ENCODE results near the gene NKAIN2. TPM values are rescaled to one million over a fixed set of nuclear protein-coding genes. Genes with fewer than 3 reads are reported as not detected.

NKAIN2 gene
- total and polyA plus RNA-seq, 9 of the 15 experiments (the other 6 are each of a cell fraction or from before 2014, with no cell fraction given) = not detected

DNA sequence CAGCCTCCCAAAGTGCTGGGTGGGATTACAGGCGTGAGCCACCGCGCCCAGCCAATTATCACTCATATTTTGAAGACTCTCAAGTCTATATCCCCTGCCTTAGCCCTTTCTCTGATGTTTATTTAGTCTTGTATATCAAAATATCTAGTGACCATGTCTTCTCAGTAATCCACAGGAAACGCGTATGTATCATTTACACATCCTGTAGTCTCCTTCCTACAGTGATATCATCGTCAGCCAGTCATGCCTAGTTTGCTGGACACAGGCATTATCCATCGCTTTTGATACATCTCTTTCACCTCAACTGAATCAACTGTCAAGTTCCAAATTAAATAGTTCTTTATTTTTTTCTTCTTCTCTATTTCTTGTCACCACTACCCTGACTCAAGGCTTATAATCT is 223.7 kb downstream of the NKAIN2 start:
- no peak overlapping the region for H3K4me2 ChIP-seq (ENCODE audit: insufficient read depth, low read length)
- H3K4me3 ChIP-seq = no peak overlapping the region
- TF ChIP-seq CSDE1 (IDR thresholded peaks at IDR 0.05) (no peak), KAT7 (CRISPR knock-in tag; IDR thresholded peaks at IDR 0.05; ENCODE audit: borderline replicate concordance) (no peak), ZFP1 (CRISPR knock-in tag; IDR thresholded peaks at IDR 0.05) (no peak), NUFIP1 (IDR thresholded peaks at IDR 0.05; ENCODE audit: partially characterized antibody) (no peak), HSF4 (CRISPR knock-in tag; IDR thresholded peaks at IDR 0.05; ENCODE audit: borderline replicate concordance) (no peak), ZNF3 (CRISPR knock-in tag; IDR thresholded peaks at IDR 0.05) (no peak), E2F3 (CRISPR knock-in tag; IDR thresholded peaks at IDR 0.05) (no peak), DACH1 (IDR thresholded peaks at IDR 0.05; ENCODE audit: partially characterized antibody) (no peak), ZNF41 (CRISPR knock-in tag; conservative IDR thresholded peaks at IDR 0.05) (no peak), POLR2AphosphoS5 (IDR thresholded peaks at IDR 0.05; ENCODE audit: control insufficient read depth, insufficient read depth, low read depth, low read length) (no peak), ZNF212 (CRISPR knock-in tag; IDR thresholded peaks at IDR 0.05) (no peak), PCBP1 (IDR thresholded peaks at IDR 0.05; ENCODE audit: low read depth, low read length, poor library complexity, severe bottlenecking) (no peak)
- TF ChIP-seq, protein P1, sequence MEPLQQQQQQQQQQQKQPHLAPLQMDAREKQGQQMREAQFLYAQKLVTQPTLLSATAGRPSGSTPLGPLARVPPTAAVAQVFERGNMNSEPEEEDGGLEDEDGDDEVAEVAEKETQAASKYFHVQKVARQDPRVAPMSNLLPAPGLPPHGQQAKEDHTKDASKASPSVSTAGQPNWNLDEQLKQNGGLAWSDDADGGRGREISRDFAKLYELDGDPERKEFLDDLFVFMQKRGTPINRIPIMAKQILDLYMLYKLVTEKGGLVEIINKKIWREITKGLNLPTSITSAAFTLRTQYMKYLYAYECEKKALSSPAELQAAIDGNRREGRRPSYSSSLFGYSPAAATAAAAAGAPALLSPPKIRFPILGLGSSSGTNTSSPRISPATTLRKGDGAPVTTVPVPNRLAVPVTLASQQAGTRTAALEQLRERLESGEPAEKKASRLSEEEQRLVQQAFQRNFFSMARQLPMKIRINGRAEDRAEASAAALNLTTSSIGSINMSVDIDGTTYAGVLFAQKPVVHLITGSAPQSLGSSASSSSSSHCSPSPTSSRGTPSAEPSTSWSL (CRISPR knock-in tag; IDR thresholded peaks at IDR 0.05; ENCODE audit: borderline replicate concordance) = no peak
- TF ChIP-seq, protein P2, sequence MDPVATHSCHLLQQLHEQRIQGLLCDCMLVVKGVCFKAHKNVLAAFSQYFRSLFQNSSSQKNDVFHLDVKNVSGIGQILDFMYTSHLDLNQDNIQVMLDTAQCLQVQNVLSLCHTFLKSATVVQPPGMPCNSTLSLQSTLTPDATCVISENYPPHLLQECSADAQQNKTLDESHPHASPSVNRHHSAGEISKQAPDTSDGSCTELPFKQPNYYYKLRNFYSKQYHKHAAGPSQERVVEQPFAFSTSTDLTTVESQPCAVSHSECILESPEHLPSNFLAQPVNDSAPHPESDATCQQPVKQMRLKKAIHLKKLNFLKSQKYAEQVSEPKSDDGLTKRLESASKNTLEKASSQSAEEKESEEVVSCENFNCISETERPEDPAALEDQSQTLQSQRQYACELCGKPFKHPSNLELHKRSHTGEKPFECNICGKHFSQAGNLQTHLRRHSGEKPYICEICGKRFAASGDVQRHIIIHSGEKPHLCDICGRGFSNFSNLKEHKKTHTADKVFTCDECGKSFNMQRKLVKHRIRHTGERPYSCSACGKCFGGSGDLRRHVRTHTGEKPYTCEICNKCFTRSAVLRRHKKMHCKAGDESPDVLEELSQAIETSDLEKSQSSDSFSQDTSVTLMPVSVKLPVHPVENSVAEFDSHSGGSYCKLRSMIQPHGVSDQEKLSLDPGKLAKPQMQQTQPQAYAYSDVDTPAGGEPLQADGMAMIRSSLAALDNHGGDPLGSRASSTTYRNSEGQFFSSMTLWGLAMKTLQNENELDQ (CRISPR knock-in tag; IDR thresholded peaks at IDR 0.05; ENCODE audit: borderline replicate concordance) = no peak
- H3K9ac ChIP-seq (ENCODE audit: insufficient read depth in 1 of 2, low read depth in 2 of 2, low read length in 2 of 2) = no peak overlapping the region
- no peaks in the 10 kb centered on the region for H4K20me1 ChIP-seq (replicated peaks; ENCODE audit: control insufficient read depth, insufficient read depth, low read length)
- no peaks in the 10 kb centered on the region for H3K27me3 ChIP-seq (ENCODE audit: control insufficient read depth in 2 of 2, insufficient read depth in 2 of 2, low read length in 2 of 2)
- POLR2A ChIA-PET = no interaction called here
- intact Hi-C loops (cut with micrococcal nuclease) = no loop called here
- FAIRE-seq (no peak), DNase-seq (ENCODE audit: extremely low read depth in 1 of 4, low spot score in 3 of 4) (no peak), ATAC-seq (no peak)
- H2AFZ ChIP-seq (ENCODE audit: low read depth, low read length) = no peak overlapping the region
- CTCF ChIA-PET (ENCODE audit: low intra/inter-chr PET ratio) = no interaction called here
- H3K9me1 ChIP-seq (ENCODE audit: control insufficient read depth, insufficient read depth, low read length) = no peaks in the 10 kb centered on the region
- H3K27ac ChIP-seq (ENCODE audit: extremely low read depth, low read depth, low read length) = no peak overlapping the region
- no TSS peak for BruUV-seq (replicated peaks)
- no peaks in the 10 kb centered on the region for H3K36me3 ChIP-seq (ENCODE audit: control insufficient read depth, insufficient read depth, low read length)
- H3K79me2 ChIP-seq (ENCODE audit: control insufficient read depth, insufficient read depth, low read length) = no peaks in the 10 kb centered on the region
- H3K4me1 ChIP-seq (replicated peaks in 1 of 2; ENCODE audit: control insufficient read depth in 2 of 2, insufficient read depth in 2 of 2, low read length in 2 of 2) = no peaks in the 10 kb centered on the region
- WGBS (ENCODE audit: insufficient coverage, low coverage, missing lambda C conversion rate) = 0% methylated on average over 7 of the region's 7 CpGs
- H3K9me3 ChIP-seq (replicated peaks; ENCODE audit: control insufficient read depth, insufficient read depth, low read depth, low read length) = no peaks in the 10 kb centered on the region
- in situ Hi-C loops (cut with MboI) = no loop called here
